OCI-LY7 (cell line): Measurements from ENCODE around the gene NXN.

Experiments
- CTCF ChIP-seq: fragments of 200-600 bp; sonication (generic); conservative IDR thresholded peaks from 2 replicates; pipeline ENCODE4 v1.5.1; 2014; ENCODE audit warnings: mild to moderate bottlenecking, antibody characterized with exemption, low read length, moderate library complexity, mixed read lengths
- EZH2phosphoT487 ChIP-seq: fragments of 200-600 bp; sonication (generic); IDR thresholded peaks from 2 replicates; pipeline ENCODE4 v1.6.1; 2018; ENCODE audit warnings: low read depth, borderline replicate concordance, mild to moderate bottlenecking, mixed run types, antibody characterized with exemption, low read length, moderate library complexity, mixed read lengths

- no peak for TF ChIP-seq CTCF
- no peak for TF ChIP-seq EZH2phosphoT487
These were observed 44.5 kb upstream of the NXN start for GRCh38 chr17:1024076-1024475.
